ENCODE data around the gene KAT6B.
A peak's percentile ranks its signal among the peaks of the same experiment; 100 is the strongest.

Gene KAT6B

DNA sequence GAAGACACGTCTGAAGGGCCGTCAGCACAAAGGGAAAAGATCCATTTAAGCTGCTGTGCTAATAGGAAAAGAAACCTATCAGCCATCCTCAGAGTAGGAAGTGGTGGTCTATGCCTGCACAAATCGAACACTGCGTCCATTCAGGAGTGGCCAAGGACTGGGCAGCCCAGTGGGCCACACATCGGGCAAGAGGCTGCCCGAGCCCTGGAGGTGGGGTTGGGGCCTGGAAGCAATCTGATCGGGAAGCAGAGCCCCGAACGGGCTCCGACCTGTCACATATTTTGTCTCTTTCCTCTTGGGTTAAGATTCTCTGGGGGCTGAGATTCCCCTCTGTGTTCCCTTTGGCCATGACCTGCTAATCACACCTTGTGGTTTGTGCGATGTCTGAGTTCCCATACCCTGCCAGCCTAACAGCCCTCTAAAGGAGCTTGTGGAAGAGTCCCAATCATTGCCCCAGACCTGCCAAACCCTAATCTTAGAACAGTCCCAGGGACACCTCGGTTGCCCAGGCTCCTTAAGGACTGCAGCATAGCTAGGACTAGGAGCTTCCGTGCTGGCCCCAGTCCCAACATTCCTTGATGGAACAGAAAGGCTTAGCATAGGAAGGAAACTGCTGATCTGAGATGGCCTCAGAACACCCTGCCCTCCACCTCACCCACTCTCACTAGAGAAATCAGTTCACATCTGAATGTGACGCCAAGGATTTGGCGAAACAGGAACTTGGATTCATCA is 207.2 kb downstream of the KAT6B start:
- POLR2A ChIA-PET, result no interaction called here
- CTCF ChIA-PET, result interaction anchor here (1.1 kb wide), 1 partner anchor 294 kb away, joined by 3 read pairs; no protein-coding TSS in a partner anchor
- no peak overlapping the region for H3K4me3 ChIP-seq (ENCODE audit: low read depth, low read length)
- no peaks in the 10 kb centered on the region for H3K4me1 ChIP-seq (ENCODE audit: control insufficient read depth, insufficient read depth, low read length)
- peaks cover 0 to 22% of the 10 kb centered on the region in 2 experiments; a peak in 1 of 3 replicates for H3K36me3 ChIP-seq (ENCODE audit: control insufficient read depth in 2 of 2, insufficient read depth in 1 of 2, low read length in 2 of 2)
- no peaks in the 10 kb centered on the region for H3K9me3 ChIP-seq (ENCODE audit: control insufficient read depth, insufficient read depth, low read depth, low read length)
- TF ChIP-seq ZNF514 (tag by site-specific recombination; IDR thresholded peaks at IDR 0.05), result no peak
- TF ChIP-seq ZNF76 (tag by site-specific recombination; IDR thresholded peaks at IDR 0.05; ENCODE audit: borderline replicate concordance, low read depth), result no peak
- no peak for TF ChIP-seq SP3 (tag by site-specific recombination; IDR thresholded peaks at IDR 0.05)
- TF ChIP-seq KLF10 (tag by site-specific recombination; IDR thresholded peaks at IDR 0.05), result no peak
- TF ChIP-seq ZNF501 (tag by site-specific recombination; IDR thresholded peaks at IDR 0.05), result no peak
- TF ChIP-seq GLI2 (tag by site-specific recombination; IDR thresholded peaks at IDR 0.05; ENCODE audit: borderline replicate concordance, low read depth), result no peak
- TF ChIP-seq ZNF48 (tag by site-specific recombination; IDR thresholded peaks at IDR 0.05), result no peak
- TF ChIP-seq, protein P1, sequence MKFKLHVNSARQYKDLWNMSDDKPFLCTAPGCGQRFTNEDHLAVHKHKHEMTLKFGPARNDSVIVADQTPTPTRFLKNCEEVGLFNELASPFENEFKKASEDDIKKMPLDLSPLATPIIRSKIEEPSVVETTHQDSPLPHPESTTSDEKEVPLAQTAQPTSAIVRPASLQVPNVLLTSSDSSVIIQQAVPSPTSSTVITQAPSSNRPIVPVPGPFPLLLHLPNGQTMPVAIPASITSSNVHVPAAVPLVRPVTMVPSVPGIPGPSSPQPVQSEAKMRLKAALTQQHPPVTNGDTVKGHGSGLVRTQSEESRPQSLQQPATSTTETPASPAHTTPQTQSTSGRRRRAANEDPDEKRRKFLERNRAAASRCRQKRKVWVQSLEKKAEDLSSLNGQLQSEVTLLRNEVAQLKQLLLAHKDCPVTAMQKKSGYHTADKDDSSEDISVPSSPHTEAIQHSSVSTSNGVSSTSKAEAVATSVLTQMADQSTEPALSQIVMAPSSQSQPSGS (tag by site-specific recombination; IDR thresholded peaks at IDR 0.05; ENCODE audit: low read depth), result no peak
- no peak for TF ChIP-seq GLIS2 (tag by site-specific recombination; IDR thresholded peaks at IDR 0.05)
- no peak for TF ChIP-seq ZNF175 (tag by site-specific recombination; IDR thresholded peaks at IDR 0.05)
- no peak for TF ChIP-seq HOXA7 (CRISPR knock-in tag; IDR thresholded peaks at IDR 0.05; ENCODE audit: borderline replicate concordance)
- no peak overlapping the region for H3K27ac ChIP-seq (ENCODE audit: extremely low read depth, low read depth, low read length)

DNA sequence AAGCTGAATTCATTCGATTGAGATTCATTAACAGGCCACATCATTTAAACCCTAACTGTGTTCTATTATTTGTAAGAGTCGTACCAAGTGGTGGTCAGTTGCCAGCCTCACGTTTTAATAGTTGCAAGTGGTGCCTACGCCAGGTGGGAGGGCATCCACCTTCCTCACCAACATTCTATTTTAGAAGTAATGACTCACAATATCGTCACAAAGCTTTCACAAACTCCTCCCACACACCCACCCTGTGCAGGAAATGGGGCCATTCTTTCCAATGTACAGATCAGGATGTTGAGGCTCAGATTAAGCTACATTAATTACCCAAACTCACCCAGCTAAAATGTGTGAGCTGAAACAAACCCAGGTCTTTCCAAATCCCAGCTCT is 207.7 kb downstream of the KAT6B start:
- H3K9me3 ChIP-seq (ENCODE audit: control insufficient read depth, insufficient read depth, low read depth, low read length), result no peaks in the 10 kb centered on the region
- TF ChIP-seq EGR2 (tag by site-specific recombination; IDR thresholded peaks at IDR 0.05; ENCODE audit: low read depth) (peak; percentile 27; the same call in 1 of the 2 replicates), ZFHX2 (tag by site-specific recombination; conservative IDR thresholded peaks at IDR 0.05) (peak; percentile 53), ZNF132 (tag by site-specific recombination; IDR thresholded peaks at IDR 0.05; ENCODE audit: borderline replicate concordance) (no peak)
- H3K4me3 ChIP-seq (ENCODE audit: low read depth, low read length), result no peak overlapping the region
- H3K27ac ChIP-seq (ENCODE audit: extremely low read depth, low read depth, low read length), result no peak overlapping the region
- H3K4me1 ChIP-seq (ENCODE audit: control insufficient read depth, insufficient read depth, low read length), result no peaks in the 10 kb centered on the region
- H3K36me3 ChIP-seq (ENCODE audit: control insufficient read depth in 2 of 2, insufficient read depth in 1 of 2, low read length in 2 of 2), result peaks cover 0 to 18% of the 10 kb centered on the region in 2 experiments; a peak in 1 of 3 replicates
- POLR2A ChIA-PET, result no interaction called here
- CTCF ChIA-PET, result interaction anchor here (1.1 kb wide), 1 partner anchor 295 kb away, joined by 3 read pairs; no protein-coding TSS in a partner anchor

DNA sequence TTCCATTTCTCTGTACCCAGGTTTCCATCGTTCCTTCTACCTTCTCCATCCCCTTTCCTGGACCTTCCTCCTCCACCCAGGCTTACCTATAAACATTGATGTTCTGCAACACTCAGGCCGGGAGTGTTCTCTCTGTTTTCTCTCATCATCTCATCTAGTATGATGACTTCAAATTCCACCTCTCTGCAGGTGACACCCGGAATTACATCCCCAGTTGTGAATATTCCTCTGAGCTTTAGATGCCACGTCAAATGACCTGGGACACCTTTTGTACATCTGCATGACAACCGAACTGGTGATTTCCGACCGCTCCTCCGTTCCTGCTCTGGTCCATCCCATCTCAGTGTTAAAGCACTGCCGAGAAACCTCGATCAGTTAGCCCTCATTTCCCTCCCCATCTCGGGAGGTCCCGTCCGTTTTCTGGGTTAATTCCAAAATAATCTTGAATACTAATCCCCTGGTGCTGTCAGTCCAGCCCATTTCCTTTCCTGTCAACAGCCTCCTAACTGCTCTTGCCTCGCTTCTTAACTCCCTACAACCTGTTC is 208.4 kb downstream of the KAT6B start:
- Histone ChIP-seq H3K4me1 (ENCODE audit: control insufficient read depth, insufficient read depth, low read length) (no peaks in the 10 kb centered on the region), H3K36me3 (ENCODE audit: control insufficient read depth in 2 of 2, insufficient read depth in 1 of 2, low read length in 2 of 2) (peaks cover 0 to 11% of the 10 kb centered on the region in 2 experiments; a peak in 1 of 3 replicates), H3K27ac (ENCODE audit: extremely low read depth, low read depth, low read length) (no peak overlapping the region), H3K4me3 (ENCODE audit: low read depth, low read length) (no peak overlapping the region), H3K9me3 (ENCODE audit: control insufficient read depth, insufficient read depth, low read depth, low read length) (no peaks in the 10 kb centered on the region)
- CTCF ChIA-PET, result interaction anchor here (0.6 to 0.7 kb wide), 2 partner anchors 52 to 781 kb away, joined by 3 read pairs; no protein-coding TSS in a partner anchor
- POLR2A ChIA-PET, result no interaction called here
- TF ChIP-seq ZNF510 (tag by site-specific recombination; IDR thresholded peaks at IDR 0.05; ENCODE audit: insufficient replicate concordance) (no peak), ZNF121 (tag by site-specific recombination; IDR thresholded peaks at IDR 0.05) (no peak), KLF8 (tag by site-specific recombination; IDR thresholded peaks at IDR 0.05) (no peak), ZNF114 (tag by site-specific recombination; IDR thresholded peaks at IDR 0.05) (no peak), KLF1 (tag by site-specific recombination; IDR thresholded peaks at IDR 0.05) (no peak), ZNF558 (tag by site-specific recombination; IDR thresholded peaks at IDR 0.05) (no peak), KLF10 (tag by site-specific recombination; IDR thresholded peaks at IDR 0.05) (no peak), ZNF571 (tag by site-specific recombination; IDR thresholded peaks at IDR 0.05) (no peak), HOXD13 (CRISPR knock-in tag; IDR thresholded peaks at IDR 0.05; ENCODE audit: borderline replicate concordance) (no peak), ZSCAN23 (tag by site-specific recombination; IDR thresholded peaks at IDR 0.05) (no peak), ZNF140 (tag by site-specific recombination; IDR thresholded peaks at IDR 0.05) (no peak)
- TF ChIP-seq, protein P2, sequence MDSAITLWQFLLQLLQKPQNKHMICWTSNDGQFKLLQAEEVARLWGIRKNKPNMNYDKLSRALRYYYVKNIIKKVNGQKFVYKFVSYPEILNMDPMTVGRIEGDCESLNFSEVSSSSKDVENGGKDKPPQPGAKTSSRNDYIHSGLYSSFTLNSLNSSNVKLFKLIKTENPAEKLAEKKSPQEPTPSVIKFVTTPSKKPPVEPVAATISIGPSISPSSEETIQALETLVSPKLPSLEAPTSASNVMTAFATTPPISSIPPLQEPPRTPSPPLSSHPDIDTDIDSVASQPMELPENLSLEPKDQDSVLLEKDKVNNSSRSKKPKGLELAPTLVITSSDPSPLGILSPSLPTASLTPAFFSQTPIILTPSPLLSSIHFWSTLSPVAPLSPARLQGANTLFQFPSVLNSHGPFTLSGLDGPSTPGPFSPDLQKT (IDR thresholded peaks at IDR 0.05; ENCODE audit: borderline replicate concordance, low read depth, low read length), result no peak
- TF ChIP-seq, protein P3, sequence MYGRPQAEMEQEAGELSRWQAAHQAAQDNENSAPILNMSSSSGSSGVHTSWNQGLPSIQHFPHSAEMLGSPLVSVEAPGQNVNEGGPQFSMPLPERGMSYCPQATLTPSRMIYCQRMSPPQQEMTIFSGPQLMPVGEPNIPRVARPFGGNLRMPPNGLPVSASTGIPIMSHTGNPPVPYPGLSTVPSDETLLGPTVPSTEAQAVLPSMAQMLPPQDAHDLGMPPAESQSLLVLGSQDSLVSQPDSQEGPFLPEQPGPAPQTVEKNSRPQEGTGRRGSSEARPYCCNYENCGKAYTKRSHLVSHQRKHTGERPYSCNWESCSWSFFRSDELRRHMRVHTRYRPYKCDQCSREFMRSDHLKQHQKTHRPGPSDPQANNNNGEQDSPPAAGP (tag by site-specific recombination; IDR thresholded peaks at IDR 0.05), result no peak
- TF ChIP-seq, protein P4, sequence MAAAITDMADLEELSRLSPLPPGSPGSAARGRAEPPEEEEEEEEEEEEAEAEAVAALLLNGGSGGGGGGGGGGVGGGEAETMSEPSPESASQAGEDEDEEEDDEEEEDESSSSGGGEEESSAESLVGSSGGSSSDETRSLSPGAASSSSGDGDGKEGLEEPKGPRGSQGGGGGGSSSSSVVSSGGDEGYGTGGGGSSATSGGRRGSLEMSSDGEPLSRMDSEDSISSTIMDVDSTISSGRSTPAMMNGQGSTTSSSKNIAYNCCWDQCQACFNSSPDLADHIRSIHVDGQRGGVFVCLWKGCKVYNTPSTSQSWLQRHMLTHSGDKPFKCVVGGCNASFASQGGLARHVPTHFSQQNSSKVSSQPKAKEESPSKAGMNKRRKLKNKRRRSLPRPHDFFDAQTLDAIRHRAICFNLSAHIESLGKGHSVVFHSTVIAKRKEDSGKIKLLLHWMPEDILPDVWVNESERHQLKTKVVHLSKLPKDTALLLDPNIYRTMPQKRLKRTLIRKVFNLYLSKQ (tag by site-specific recombination; IDR thresholded peaks at IDR 0.05; ENCODE audit: borderline replicate concordance), result no peak

Data from HEK293 (cell line).